Fibroblast of lung (primary cell): ENCODE results near the gene EDNRA.

Experiments used
- EZH2 ChIP-seq: IDR thresholded peaks from 2 replicates; pipeline ENCODE4 v1.5.1; 2012; ENCODE audit warnings: low read length, control low read depth, mild to moderate bottlenecking; ENCODE audit errors: missing control alignments
- TF ChIP-seq, protein P1 (sequence below), 2 donors: IDR thresholded peaks in 1 of 2; conservative IDR thresholded peaks in 1 of 2; 1 replicate in 1 of 2; 2 replicates in 1 of 2; pipeline ENCODE4 v1.5.1; 2011 to 2012; ENCODE audit warnings: low read length in 2 of 2, control low read depth in 1 of 2, inconsistent platforms in 1 of 2, low read depth in 1 of 2, mild to moderate bottlenecking in 1 of 2

DNA sequence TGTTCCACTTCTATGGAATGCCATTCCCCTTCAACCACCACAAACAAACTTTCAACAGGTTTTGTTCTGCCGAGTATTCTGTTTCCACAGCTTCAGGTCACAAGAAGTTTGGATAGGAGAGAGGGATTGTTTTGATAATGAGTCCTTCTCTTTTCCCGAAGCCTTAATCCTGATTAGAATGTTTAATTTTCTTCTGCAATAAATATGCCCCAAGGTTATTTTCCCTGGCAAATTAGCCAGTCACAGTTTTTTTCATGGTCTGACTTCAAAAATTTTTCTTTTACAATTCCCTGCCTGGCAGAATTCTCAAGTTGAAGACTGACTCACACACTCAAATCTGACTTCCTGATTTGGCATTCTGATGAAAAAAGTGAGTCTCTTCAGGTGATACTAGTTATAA lies 33.1 kb upstream of the EDNRA start:
- TF ChIP-seq, protein P1, sequence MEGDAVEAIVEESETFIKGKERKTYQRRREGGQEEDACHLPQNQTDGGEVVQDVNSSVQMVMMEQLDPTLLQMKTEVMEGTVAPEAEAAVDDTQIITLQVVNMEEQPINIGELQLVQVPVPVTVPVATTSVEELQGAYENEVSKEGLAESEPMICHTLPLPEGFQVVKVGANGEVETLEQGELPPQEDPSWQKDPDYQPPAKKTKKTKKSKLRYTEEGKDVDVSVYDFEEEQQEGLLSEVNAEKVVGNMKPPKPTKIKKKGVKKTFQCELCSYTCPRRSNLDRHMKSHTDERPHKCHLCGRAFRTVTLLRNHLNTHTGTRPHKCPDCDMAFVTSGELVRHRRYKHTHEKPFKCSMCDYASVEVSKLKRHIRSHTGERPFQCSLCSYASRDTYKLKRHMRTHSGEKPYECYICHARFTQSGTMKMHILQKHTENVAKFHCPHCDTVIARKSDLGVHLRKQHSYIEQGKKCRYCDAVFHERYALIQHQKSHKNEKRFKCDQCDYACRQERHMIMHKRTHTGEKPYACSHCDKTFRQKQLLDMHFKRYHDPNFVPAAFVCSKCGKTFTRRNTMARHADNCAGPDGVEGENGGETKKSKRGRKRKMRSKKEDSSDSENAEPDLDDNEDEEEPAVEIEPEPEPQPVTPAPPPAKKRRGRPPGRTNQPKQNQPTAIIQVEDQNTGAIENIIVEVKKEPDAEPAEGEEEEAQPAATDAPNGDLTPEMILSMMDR (conservative IDR thresholded peaks at IDR 0.05 in 1 of 2, IDR thresholded peaks at IDR 0.05 in 1 of 2; ENCODE audit: low read depth in 1 of 2, low read length in 2 of 2): no peak
- no peak for TF ChIP-seq EZH2
